MM.1S (cell line): ENCODE data around the gene CAPN5.

Experiments
- DNase-seq: peaks from one replicate; pipeline ENCODE4 v3.0.0-alpha.2; 2015
- H2AFZ ChIP-seq: fragments of 300-600 bp; sonication (generic); 2 replicates; pipeline ENCODE4 v1.6.0; 2016; ENCODE audit warnings: antibody characterized with exemption, low read length
- H3F3A ChIP-seq: fragments of 300-600 bp; sonication (generic); 2 replicates; pipeline ENCODE4 v1.6.1; 2016; ENCODE audit warnings: mild to moderate bottlenecking, antibody characterized with exemption, low read length, moderate library complexity, mixed read lengths; ENCODE audit not compliant: insufficient read depth
- H3K27ac ChIP-seq: fragments of 300-600 bp; sonication (generic); 2 replicates; pipeline ENCODE4 v1.5.1; 2016; ENCODE audit warnings: mild to moderate bottlenecking, low read length
- H3K27me3 ChIP-seq: fragments of 300-600 bp; sonication (generic); replicated peaks from 2 replicates; pipeline ENCODE4 v1.6.0; 2016; ENCODE audit warnings: low read length; ENCODE audit not compliant: insufficient read depth
- H3K36me3 ChIP-seq: fragments of 300-600 bp; sonication (generic); replicated peaks from 2 replicates; pipeline ENCODE4 v1.6.1; 2016; ENCODE audit warnings: mild to moderate bottlenecking, low read length, mixed read lengths; ENCODE audit not compliant: insufficient read depth
- H3K4me1 ChIP-seq: fragments of 300-600 bp; sonication (generic); 2 replicates; pipeline ENCODE4 v1.6.1; 2016; ENCODE audit warnings: low read length, mixed read lengths
- H3K4me2 ChIP-seq: fragments of 300-600 bp; sonication (generic); 2 replicates; pipeline ENCODE4 v1.6.0; 2016; ENCODE audit warnings: low read depth, low read length
- H3K4me3 ChIP-seq: fragments of 300-600 bp; sonication (generic); 2 replicates; pipeline ENCODE4 v1.5.1; 2016; ENCODE audit warnings: low read length, mixed read lengths
- H3K79me2 ChIP-seq: fragments of 300-600 bp; sonication (generic); 2 replicates; pipeline ENCODE4 v1.6.1; 2016; ENCODE audit warnings: mixed run types, low read length, mixed read lengths
- H3K9ac ChIP-seq: fragments of 300-600 bp; sonication (generic); 2 replicates; pipeline ENCODE4 v1.6.1; 2016; ENCODE audit warnings: low read length, mixed read lengths
- H3K9me2 ChIP-seq: fragments of 300-600 bp; sonication (generic); replicated peaks from 2 replicates; pipeline ENCODE4 v1.6.1; 2016; ENCODE audit warnings: mild to moderate bottlenecking, low read length, mixed read lengths; ENCODE audit not compliant: insufficient read depth
- H3K9me3 ChIP-seq: fragments of 300-600 bp; sonication (generic); replicated peaks from 2 replicates; pipeline ENCODE4 v1.6.1; 2016; ENCODE audit warnings: mild to moderate bottlenecking, low read length, mixed read lengths; ENCODE audit not compliant: insufficient read depth
- H4K20me1 ChIP-seq: fragments of 300-600 bp; sonication (generic); 2 replicates; pipeline ENCODE4 v1.6.1; 2016; ENCODE audit warnings: mild to moderate bottlenecking, low read length, moderate library complexity, mixed read lengths; ENCODE audit not compliant: insufficient read depth
- EZH2 ChIP-seq: fragments of 300-600 bp; sonication (generic); optimal IDR thresholded peaks from 2 replicates; pipeline ENCODE3; 2017; ENCODE audit warnings: low read depth, mild to moderate bottlenecking, antibody characterized with exemption, low read length, mixed read lengths
- EZH2phosphoT487 ChIP-seq: fragments of 300-600 bp; sonication (generic); IDR thresholded peaks from 2 replicates; pipeline ENCODE4 v1.6.1; 2018; ENCODE audit warnings: antibody characterized with exemption, low read length
- TF ChIP-seq, protein P1 (sequence below): fragments of 300-600 bp; sonication (generic); IDR thresholded peaks from 2 replicates; pipeline ENCODE4 v1.5.1; 2016; ENCODE audit warnings: antibody characterized with exemption, low read length, mixed read lengths

CAPN5 gene

DNA sequence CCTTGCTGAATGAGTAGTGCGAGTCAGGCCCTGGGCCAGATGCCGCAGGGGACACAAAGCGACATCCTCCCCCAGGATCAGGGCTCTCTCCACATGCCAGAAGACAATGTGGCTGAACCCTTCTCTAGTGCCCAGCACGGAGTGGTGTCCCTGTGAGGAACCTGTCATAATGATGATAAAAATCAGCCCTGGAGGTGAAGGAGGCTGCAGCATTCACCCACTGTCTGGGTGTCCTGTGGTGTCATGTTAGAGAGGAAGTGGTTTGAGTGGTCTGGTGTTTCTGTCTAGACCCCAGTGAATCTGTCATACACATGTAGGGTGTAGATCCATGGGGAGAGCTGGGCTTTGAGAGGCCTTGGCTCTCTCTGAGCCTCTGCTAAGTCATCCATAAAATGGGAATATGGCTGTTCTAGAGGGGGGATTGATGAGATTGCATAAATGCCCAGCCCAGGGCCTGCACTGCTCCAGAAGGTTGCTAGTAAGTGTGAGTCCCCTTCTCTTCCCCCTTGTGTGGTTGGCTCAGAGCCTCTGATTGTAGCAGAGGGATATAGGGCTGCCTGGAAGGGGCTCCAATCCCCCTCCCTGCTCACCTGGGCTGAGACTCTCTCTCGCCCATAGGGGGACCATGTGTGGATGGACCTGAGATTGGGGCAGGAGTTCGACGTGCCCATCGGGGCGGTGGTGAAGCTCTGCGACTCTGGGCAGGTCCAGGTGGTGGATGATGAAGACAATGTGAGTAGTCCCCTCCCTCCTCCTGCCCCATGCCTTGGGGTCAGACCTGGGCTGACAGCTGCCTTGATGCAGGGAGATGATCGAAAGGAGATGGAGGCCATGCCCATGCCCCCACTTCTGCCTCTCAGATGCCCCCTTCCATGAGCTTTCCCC is 75.6 kb downstream of the CAPN5 start:
- no peaks in the 10 kb centered on the region for H3F3A ChIP-seq
- TF ChIP-seq EZH2phosphoT487 (no peak), EZH2 (no peak)
- TF ChIP-seq, protein P1, sequence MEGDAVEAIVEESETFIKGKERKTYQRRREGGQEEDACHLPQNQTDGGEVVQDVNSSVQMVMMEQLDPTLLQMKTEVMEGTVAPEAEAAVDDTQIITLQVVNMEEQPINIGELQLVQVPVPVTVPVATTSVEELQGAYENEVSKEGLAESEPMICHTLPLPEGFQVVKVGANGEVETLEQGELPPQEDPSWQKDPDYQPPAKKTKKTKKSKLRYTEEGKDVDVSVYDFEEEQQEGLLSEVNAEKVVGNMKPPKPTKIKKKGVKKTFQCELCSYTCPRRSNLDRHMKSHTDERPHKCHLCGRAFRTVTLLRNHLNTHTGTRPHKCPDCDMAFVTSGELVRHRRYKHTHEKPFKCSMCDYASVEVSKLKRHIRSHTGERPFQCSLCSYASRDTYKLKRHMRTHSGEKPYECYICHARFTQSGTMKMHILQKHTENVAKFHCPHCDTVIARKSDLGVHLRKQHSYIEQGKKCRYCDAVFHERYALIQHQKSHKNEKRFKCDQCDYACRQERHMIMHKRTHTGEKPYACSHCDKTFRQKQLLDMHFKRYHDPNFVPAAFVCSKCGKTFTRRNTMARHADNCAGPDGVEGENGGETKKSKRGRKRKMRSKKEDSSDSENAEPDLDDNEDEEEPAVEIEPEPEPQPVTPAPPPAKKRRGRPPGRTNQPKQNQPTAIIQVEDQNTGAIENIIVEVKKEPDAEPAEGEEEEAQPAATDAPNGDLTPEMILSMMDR: no peak
- H3K27ac ChIP-seq: no peak overlapping the region

DNA sequence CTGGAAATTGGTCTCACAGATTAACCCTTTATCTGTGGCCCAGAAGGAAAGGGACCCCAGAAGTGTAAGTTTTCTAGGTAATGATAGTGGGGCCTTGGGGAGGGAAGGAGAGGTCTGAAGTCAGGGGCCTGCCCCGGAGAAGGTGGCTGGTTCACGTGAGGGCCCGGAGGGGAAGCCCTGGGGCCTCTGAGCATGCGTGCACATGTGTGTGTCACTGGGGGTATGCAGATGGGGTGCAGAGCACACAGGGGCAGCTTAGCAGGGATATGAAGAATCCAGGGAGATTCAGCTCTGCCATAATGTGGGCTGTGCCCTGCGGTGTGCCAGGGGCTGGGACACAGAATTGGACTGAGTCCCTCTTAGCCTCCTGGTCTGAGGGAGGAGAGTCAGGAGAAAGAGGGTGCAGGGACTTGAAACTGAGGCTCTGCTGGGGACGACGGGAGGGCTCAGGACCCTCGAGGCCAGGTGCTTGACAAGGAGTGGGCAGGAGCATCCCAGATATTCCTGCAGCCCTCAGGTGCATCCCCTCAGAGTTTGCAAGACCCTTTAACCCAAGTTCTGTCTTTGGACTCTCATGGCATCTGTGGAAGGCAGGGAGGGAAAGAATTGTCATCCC is 76.7 kb downstream of the CAPN5 start:
- DNase-seq: no peak
- H3K9ac ChIP-seq: no peak overlapping the region
- no peak overlapping the region for H3K4me3 ChIP-seq
- H3K27ac ChIP-seq: no peak overlapping the region
- H3K9me2 ChIP-seq: no peaks in the 10 kb centered on the region
- H3K9me3 ChIP-seq: no peaks in the 10 kb centered on the region
- H3K27me3 ChIP-seq: no peaks in the 10 kb centered on the region
- H2AFZ ChIP-seq: no peak overlapping the region
- no peaks in the 10 kb centered on the region for H4K20me1 ChIP-seq
- H3K4me2 ChIP-seq: no peak overlapping the region
- no peaks in the 10 kb centered on the region for H3K36me3 ChIP-seq
- no peaks in the 10 kb centered on the region for H3K4me1 ChIP-seq
- TF ChIP-seq EZH2: no peak
- TF ChIP-seq EZH2phosphoT487: no peak
- TF ChIP-seq, protein P1: no peak
- no peaks in the 10 kb centered on the region for H3F3A ChIP-seq
- no peaks in the 10 kb centered on the region for H3K79me2 ChIP-seq

More for the DNA sequence above, 75.6 kb downstream of the CAPN5 start:
- Histone ChIP-seq H3K4me2 (no peak overlapping the region), H4K20me1 (no peaks in the 10 kb centered on the region; the same call in 1 of the 2 replicates), H3K9me2 (no peaks in the 10 kb centered on the region), H3K27me3 (no peaks in the 10 kb centered on the region), H3K9me3 (no peaks in the 10 kb centered on the region), H3K36me3 (no peaks in the 10 kb centered on the region), H3K4me3 (no peak overlapping the region), H2AFZ (no peak overlapping the region), H3K79me2 (no peaks in the 10 kb centered on the region), H3K9ac (no peak overlapping the region), H3K4me1 (no peaks in the 10 kb centered on the region)
- no peak for DNase-seq

DNA sequence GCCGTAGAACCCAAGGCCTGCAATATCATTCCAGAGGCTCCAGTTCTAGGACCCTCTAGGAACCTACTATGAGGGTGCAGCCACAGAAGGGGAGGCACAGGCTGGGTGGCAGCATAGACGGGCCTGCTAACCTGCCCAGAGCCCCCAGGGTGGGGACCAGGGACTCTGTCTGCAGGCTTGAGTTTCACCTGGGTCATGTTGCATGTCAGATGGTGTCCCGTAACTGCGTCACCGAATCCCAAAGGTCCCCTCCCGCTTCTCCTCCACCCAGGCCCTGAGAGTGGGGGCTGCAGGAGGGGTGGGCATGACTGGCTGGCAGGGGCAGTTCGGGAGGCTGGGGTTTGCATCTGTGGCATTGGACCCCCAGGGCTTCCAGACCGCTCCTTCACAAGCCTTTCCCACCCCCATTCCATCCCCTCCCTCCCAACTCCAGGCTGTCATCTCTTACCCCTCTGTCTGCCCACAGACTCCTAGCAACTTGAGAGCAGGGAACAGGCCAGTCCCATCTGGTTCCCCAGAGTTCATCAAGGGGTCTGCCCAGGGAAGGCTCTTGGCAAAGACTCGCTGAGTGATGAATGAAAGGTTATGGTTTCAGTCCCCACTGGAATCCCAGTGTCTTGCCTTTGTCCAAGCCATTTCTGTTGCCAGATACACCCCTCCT is 77.6 kb downstream of the CAPN5 start:
- H3K36me3 ChIP-seq: no peaks in the 10 kb centered on the region
- H3K4me1 ChIP-seq: no peaks in the 10 kb centered on the region
- DNase-seq: no peak
- TF ChIP-seq EZH2phosphoT487 (no peak), EZH2 (no peak)
- TF ChIP-seq, protein P1: no peak
- H4K20me1 ChIP-seq: no peaks in the 10 kb centered on the region
- H3K9me2 ChIP-seq: no peaks in the 10 kb centered on the region
- H3K9me3 ChIP-seq: no peaks in the 10 kb centered on the region
- H3K9ac ChIP-seq: no peak overlapping the region
- no peak overlapping the region for H3K27ac ChIP-seq
- H3K4me3 ChIP-seq: no peak overlapping the region
- no peak overlapping the region for H2AFZ ChIP-seq
- no peaks in the 10 kb centered on the region for H3K79me2 ChIP-seq
- no peak overlapping the region for H3K4me2 ChIP-seq
- no peaks in the 10 kb centered on the region for H3F3A ChIP-seq
- no peaks in the 10 kb centered on the region for H3K27me3 ChIP-seq
